H1 (cell line): ENCODE results near the gene LHPP. TPM values are rescaled to one million over a fixed set of nuclear protein-coding genes. Genes with fewer than 3 reads are reported as not detected.

Experiments
- CTCF ChIA-PET: fragments of 300-600 bp; sonication (Branson Sonifier 250); formaldehyde crosslinking; loops from one replicate; lab custom pipeline; 2021; ENCODE audit not compliant: partially characterized antibody; lab: Charles Lee
- POLR2A ChIA-PET: fragments of 300-600 bp; sonication (Branson Sonifier 250); formaldehyde crosslinking; loops from one replicate; lab custom pipeline; 2021; ENCODE audit warnings: inconsistent platforms; ENCODE audit not compliant: partially characterized antibody; lab: Charles Lee
- DNase-seq, 2 experiments: peaks; one replicate each; pipeline versions ENCODE4 v3.0.0 to v3.0.0-alpha.2; 2010 to 2022; ENCODE audit warnings: low spot score in 2 of 2, low read depth in 1 of 2, mixed read lengths in 1 of 2
- FAIRE-seq: peaks from 2 replicates; lab custom pipeline; 2011; peaks lifted over from hg19 to GRCh38; lab: Jason Lieb, UNC
- H2AFZ ChIP-seq: 2 replicates; pipeline ENCODE4 v1.8.1; 2012; ENCODE audit warnings: low read length, inconsistent platforms
- H2AK5ac ChIP-seq: 2 replicates; pipeline ENCODE4 v1.6.1; 2013; ENCODE audit warnings: low read depth, low read length
- H2BK120ac ChIP-seq: replicated peaks from 2 replicates; pipeline ENCODE3; 2013; ENCODE audit warnings: low read depth, low read length, inconsistent platforms
- H2BK12ac ChIP-seq: 2 replicates; pipeline ENCODE4 v1.6.1; 2013; ENCODE audit warnings: low read depth, low read length
- H2BK15ac ChIP-seq: 2 replicates; pipeline ENCODE4 v1.6.1; 2013; ENCODE audit warnings: low read length
- H2BK20ac ChIP-seq: 2 replicates; pipeline ENCODE4 v1.6.1; 2013; ENCODE audit warnings: low read length
- H2BK5ac ChIP-seq: 2 replicates; pipeline ENCODE4 v1.6.1; 2013; ENCODE audit warnings: low read depth, low read length
- H3K14ac ChIP-seq: 2 replicates; pipeline ENCODE4 v1.6.1; 2013; ENCODE audit warnings: inconsistent platforms; ENCODE audit not compliant: insufficient read length
- H3K18ac ChIP-seq: 2 replicates; pipeline ENCODE4 v1.6.1; 2013; ENCODE audit warnings: low read length; ENCODE audit errors: extremely low read depth
- H3K23ac ChIP-seq: 2 replicates; pipeline ENCODE4 v1.6.1; 2013; ENCODE audit warnings: inconsistent platforms; ENCODE audit not compliant: insufficient read length
- H3K23me2 ChIP-seq: 2 replicates; pipeline ENCODE4 v1.6.1; 2013; ENCODE audit warnings: low read depth, low read length
- H3K27ac ChIP-seq: 2 replicates; pipeline ENCODE4 v1.6.1; 2011; ENCODE audit warnings: low read depth, low read length, inconsistent platforms
- H3K27me3 ChIP-seq, 4 experiments: replicated peaks in 1 of 4; 1 replicate in 1 of 4; 2 replicates in 3 of 4; pipeline versions ENCODE4 v1.6.1 to v1.8.1; 2011 to 2013; ENCODE audit warnings: low read length in 3 of 4, mild to moderate bottlenecking in 3 of 4, inconsistent platforms in 2 of 4, mixed read lengths in 2 of 4, moderate library complexity in 1 of 4; ENCODE audit not compliant: control insufficient read depth in 3 of 4, insufficient read depth in 3 of 4; ENCODE audit errors: extremely low read depth in 1 of 4
- H3K36me3 ChIP-seq, 4 experiments: 2 replicates each; pipeline versions ENCODE4 v1.6.1 to v1.8.1; 2011 to 2013; ENCODE audit warnings: mild to moderate bottlenecking in 4 of 4, low read length in 3 of 4, moderate library complexity in 2 of 4, control low read depth in 1 of 4, inconsistent platforms in 1 of 4; ENCODE audit not compliant: insufficient read depth in 4 of 4, control insufficient read depth in 2 of 4
- H3K4ac ChIP-seq: replicated peaks from 2 replicates; pipeline ENCODE3; 2013; ENCODE audit warnings: low read length, low read depth, mixed read lengths, inconsistent platforms; ENCODE audit not compliant: insufficient read length
- H3K4me1 ChIP-seq, 4 experiments: replicated peaks in 1 of 4; 1 replicate in 1 of 4; 2 replicates in 3 of 4; pipeline versions ENCODE4 v1.6.1 to v1.8.1; 2011 to 2013; ENCODE audit warnings: low read length in 3 of 4, inconsistent platforms in 2 of 4, mixed read lengths in 1 of 4; ENCODE audit not compliant: insufficient read depth in 4 of 4, control insufficient read depth in 3 of 4
- H3K4me2 ChIP-seq, 2 experiments: 2 replicates each; pipeline versions ENCODE4 v1.6.1 to v1.8.1; 2011 to 2013; ENCODE audit warnings: low read depth in 2 of 2, low read length in 2 of 2, control low read depth in 1 of 2, inconsistent platforms in 1 of 2, mild to moderate bottlenecking in 1 of 2; ENCODE audit not compliant: insufficient read depth in 1 of 2
- H3K4me3 ChIP-seq, 4 experiments: fragments of 200-600, 300-600 bp in 1 of 4; sonication (generic), shearing (Covaris generic), sonication (Bioruptor Twin) in 1 of 4; 2 replicates each; pipeline versions ENCODE4 v1.5.1 to v1.8.1; 2011 to 2016; ENCODE audit warnings: low read length in 4 of 4, low read depth in 3 of 4, control low read depth in 2 of 4, inconsistent platforms in 2 of 4, mild to moderate bottlenecking in 2 of 4, mixed read lengths in 1 of 4, moderate library complexity in 1 of 4; ENCODE audit not compliant: insufficient read depth in 2 of 4; ENCODE audit errors: extremely low read depth in 1 of 4
- H3K56ac ChIP-seq: replicated peaks from 2 replicates; pipeline ENCODE3; 2013; ENCODE audit warnings: low read depth, mild to moderate bottlenecking, mixed read lengths, low read length, inconsistent platforms; ENCODE audit not compliant: insufficient read length
- H3K79me1 ChIP-seq: 2 replicates; pipeline ENCODE4 v1.6.1; 2013; ENCODE audit warnings: low read depth, low read length, control low read depth
- H3K79me2 ChIP-seq, 2 experiments: 2 replicates each; pipeline versions ENCODE4 v1.6.1 to v1.8.1; 2012 to 2013; ENCODE audit warnings: low read length in 2 of 2, mild to moderate bottlenecking in 2 of 2, inconsistent platforms in 1 of 2; ENCODE audit not compliant: insufficient read depth in 2 of 2, control insufficient read depth in 1 of 2
- H3K9ac ChIP-seq, 4 experiments: replicated peaks in 1 of 4; 1 replicate in 1 of 4; 2 replicates in 3 of 4; pipeline versions ENCODE4 v1.6.1 to v1.8.1; 2011 to 2013; ENCODE audit warnings: low read depth in 3 of 4, low read length in 3 of 4, control low read depth in 2 of 4, mild to moderate bottlenecking in 2 of 4, moderate library complexity in 2 of 4, inconsistent platforms in 1 of 4; ENCODE audit errors: extremely low read depth in 1 of 4
- H3K9me3 ChIP-seq, 2 experiments: 2 replicates each; pipeline versions ENCODE4 v1.6.1 to v1.8.1; 2012 to 2013; ENCODE audit warnings: mild to moderate bottlenecking in 2 of 2, moderate library complexity in 2 of 2, control low read depth in 1 of 2, inconsistent platforms in 1 of 2, low read depth in 1 of 2, low read length in 1 of 2, mixed read lengths in 1 of 2; ENCODE audit not compliant: insufficient read depth in 2 of 2
- H4K20me1 ChIP-seq, 2 experiments: replicated peaks in 1 of 2; 2 replicates each; pipeline versions ENCODE3 to v1.8.1; 2011 to 2013; ENCODE audit warnings: inconsistent platforms in 2 of 2, low read length in 2 of 2, mild to moderate bottlenecking in 1 of 2; ENCODE audit not compliant: insufficient read depth in 2 of 2, control insufficient read depth in 1 of 2
- H4K5ac ChIP-seq: 2 replicates; pipeline ENCODE4 v1.6.1; 2013; ENCODE audit warnings: low read length, low read depth, mixed read lengths, inconsistent platforms; ENCODE audit not compliant: insufficient read length
- H4K8ac ChIP-seq: 2 replicates; pipeline ENCODE4 v1.8.0; 2013; ENCODE audit warnings: mild to moderate bottlenecking, moderate library complexity, low read length, inconsistent platforms; ENCODE audit not compliant: insufficient read depth; ENCODE audit errors: extremely low read depth
- H4K91ac ChIP-seq: replicated peaks from 2 replicates; pipeline ENCODE3; 2013; ENCODE audit warnings: low read length, mixed read lengths, inconsistent platforms; ENCODE audit not compliant: insufficient read length
- ATF3 ChIP-seq: IDR thresholded peaks from 2 replicates; pipeline ENCODE4 v1.6.1; 2011; ENCODE audit warnings: low read depth, mild to moderate bottlenecking, low read length; ENCODE audit not compliant: insufficient read depth
- CTBP2 ChIP-seq: IDR thresholded peaks from 2 replicates; pipeline ENCODE4 v1.7.0; 2011; ENCODE audit warnings: borderline replicate concordance, mild to moderate bottlenecking, moderate library complexity, mixed read lengths, low read length; ENCODE audit not compliant: insufficient read depth, insufficient read length
- EP300 ChIP-seq, 2 experiments: IDR thresholded peaks; 1 replicate in 1 of 2; 2 replicates in 1 of 2; pipeline ENCODE4 v1.6.1; 2011 to 2012; ENCODE audit warnings: low read depth in 2 of 2, low read length in 2 of 2, mild to moderate bottlenecking in 2 of 2, borderline replicate concordance in 1 of 2, inconsistent platforms in 1 of 2, moderate library complexity in 1 of 2
- FOSL1 ChIP-seq: IDR thresholded peaks from 2 replicates; pipeline ENCODE4 v1.6.1; 2011; ENCODE audit warnings: mild to moderate bottlenecking, low read depth, low read length, moderate library complexity; ENCODE audit not compliant: insufficient read depth
- HDAC6 ChIP-seq: IDR thresholded peaks from one replicate; pipeline ENCODE4 v1.7.1; 2012; ENCODE audit warnings: low read depth, mild to moderate bottlenecking, inconsistent platforms, low read length, moderate library complexity
- JUND ChIP-seq: IDR thresholded peaks from 2 replicates; pipeline ENCODE4 v1.6.1; 2011; ENCODE audit warnings: mild to moderate bottlenecking, improper control_type of control experiment, low read length
- RAD21 ChIP-seq, 2 experiments: IDR thresholded peaks in 1 of 2; conservative IDR thresholded peaks in 1 of 2; 2 replicates each; pipeline ENCODE4 v1.6.1; 2011; ENCODE audit warnings: low read depth in 2 of 2, low read length in 2 of 2, improper control_type of control experiment in 1 of 2, inconsistent platforms in 1 of 2, mild to moderate bottlenecking in 1 of 2, moderate library complexity in 1 of 2
- RFX5 ChIP-seq: IDR thresholded peaks from 2 replicates; pipeline ENCODE4 v1.6.1; 2011; ENCODE audit warnings: low read depth, low read length, improper control_type of control experiment, borderline replicate concordance
- RXRA ChIP-seq: IDR thresholded peaks from 2 replicates; pipeline ENCODE4 v1.6.1; 2011; ENCODE audit warnings: low read depth, mild to moderate bottlenecking, low read length, moderate library complexity; ENCODE audit not compliant: insufficient read depth
- SP2 ChIP-seq: IDR thresholded peaks from 2 replicates; pipeline ENCODE4 v1.6.1; 2012; ENCODE audit warnings: mild to moderate bottlenecking, low read length, inconsistent platforms
- SP4 ChIP-seq: IDR thresholded peaks from 2 replicates; pipeline ENCODE4 v1.6.1; 2012; ENCODE audit warnings: low read length, inconsistent platforms
- WGBS, 2 experiments: shearing (Covaris generic) in 1 of 2; methylation state at CpG; one replicate each; pipeline versions ENCODE4 v1.1.6 to v1.1.7; 2013 to 2015; ENCODE audit warnings: low lambda C conversion rate in 2 of 2, mixed read lengths in 2 of 2, inconsistent platforms in 1 of 2, low coverage in 1 of 2, missing lambda C conversion rate in 1 of 2; ENCODE audit not compliant: insufficient replicate concordance in 2 of 2, insufficient coverage in 1 of 2, insufficient read length in 1 of 2; ENCODE audit errors: extremely low coverage in 1 of 2, missing lambda C conversion rate in 1 of 2; 5-methylcytosine and 5-hydroxymethylcytosine counted together
- polyA plus RNA-seq, 7 experiments: library from polyadenylated mRNA; depleted of rRNA in 3 of 7; stranded (reverse) in 5 of 7; unstranded in 2 of 7; fragments of >200 nt in 5 of 7; fragments of 200-250 nt in 2 of 7; gene quantifications; 1 replicate in 5 of 7; 2 replicates in 1 of 7; 4 replicates in 1 of 7; pipeline versions ENCODE4 v1.2.1 to v1.2.3, GENCODE V29; 2011 to 2013; ENCODE audit warnings: missing spikeins in 2 of 7, mixed read lengths in 2 of 7
- total RNA-seq: library from RNA; stranded (reverse); fragmentation: NEBNext Ultra II Directional; extraction: Animal tissue kit (Norgen Biotek cat#: 25700); gene quantifications from 2 replicates; pipeline ENCODE4 v1.2.1, GENCODE V29; 2021

Gene LHPP
- total and polyA plus RNA-seq, 2 of the 8 experiments (the other 6 are each of a cell fraction or from before 2014, with no cell fraction given): 26.0 to 45.0 TPM

- POLR2A ChIA-PET: interaction anchor here (0.6 to 1.3 kb wide), 3 partner anchors 13 to 773 kb away, joined by 3 read pairs; no protein-coding TSS in a partner anchor
- 92% methylated on average over 9 of the region's 9 CpGs; no CpG with 5 or more reads in 1 of the 2 experiments for WGBS, 2 experiments
- TF ChIP-seq CTBP2: no peak
- no peak for TF ChIP-seq HDAC6
- TF ChIP-seq SP2: no peak
- no peak for TF ChIP-seq RAD21 (IDR thresholded peaks at IDR 0.05 in 1 of 2, conservative IDR thresholded peaks at IDR 0.05 in 1 of 2; ENCODE audit: low read depth in 2 of 2, low read length in 2 of 2)
- no peak for TF ChIP-seq RFX5
- no peak for TF ChIP-seq ATF3
- no peak for TF ChIP-seq SP4
- no peak for TF ChIP-seq JUND
- no peak for TF ChIP-seq EP300 (IDR thresholded peaks at IDR 0.05; ENCODE audit: borderline replicate concordance in 1 of 2, low read depth in 2 of 2, low read length in 2 of 2)
- TF ChIP-seq FOSL1: no peak
- TF ChIP-seq RXRA: no peak
Observed at GRCh38 chr10:124566222-124566888, 104.7 kb downstream of the LHPP start.

More at GRCh38 chr10:124566222-124566888, 104.7 kb downstream of the LHPP start:
- H2AFZ ChIP-seq: no peak overlapping the region
- FAIRE-seq: no peak
- peaks cover 0 to 5% of the 10 kb centered on the region in 2 experiments for H4K20me1 ChIP-seq
- no peak overlapping the region for H4K91ac ChIP-seq
- no peak overlapping the region for H4K5ac ChIP-seq
- no peak overlapping the region for H3K14ac ChIP-seq
- H3K79me2 ChIP-seq: no peaks in the 10 kb centered on the region
- 0 out of 2 replicates have a peak overlapping the region, but pooled peaks have one; percentile 46 for H2BK15ac ChIP-seq
- H3K36me3 ChIP-seq: no peaks in the 10 kb centered on the region
- H3K56ac ChIP-seq: peak overlapping the region; percentile 7
- H3K27me3 ChIP-seq: no peaks in the 10 kb centered on the region
- no peaks in the 10 kb centered on the region for H3K79me1 ChIP-seq
- no peak overlapping the region for H3K18ac ChIP-seq
- H4K8ac ChIP-seq: peak overlapping the region; percentile 69; the same call in 1 of the 2 replicates
- no peak overlapping the region for H3K9ac ChIP-seq
- no peak overlapping the region for H3K4me3 ChIP-seq
- no peak overlapping the region for H2BK12ac ChIP-seq
- H3K4me2 ChIP-seq: no peak overlapping the region
- H3K4me1 ChIP-seq: peaks cover 3 to 9% (median 7%) of the 10 kb centered on the region in 4 experiments; a peak in 6 of 7 replicates
- no peak overlapping the region for H2AK5ac ChIP-seq
- CTCF ChIA-PET: interaction anchor here (0.6 to 27.9 kb wide), 20 partner anchors 12 to 460 kb away, joined by 3 to 681 read pairs (median 4); no protein-coding TSS in a partner anchor
- 0 out of 4 replicates have a peak, but pooled peaks cover 0 to 4% of the 10 kb centered on the region in 2 experiments for H3K9me3 ChIP-seq
- DNase-seq: no peak
- no peak overlapping the region for H3K4ac ChIP-seq
- no peak overlapping the region for H2BK120ac ChIP-seq
- no peak overlapping the region for H3K23ac ChIP-seq
- H2BK5ac ChIP-seq: peak overlapping the region; percentile 61
- no peak overlapping the region for H3K27ac ChIP-seq
- no peaks in the 10 kb centered on the region for H3K23me2 ChIP-seq
- no peak overlapping the region for H2BK20ac ChIP-seq
